DOHH2 (cell line): ENCODE data around the gene CFAP61.

ENCODE experiments used
- H3F3A ChIP-seq: fragments of 200-600 bp; sonication (generic), shearing (Covaris generic); 2 replicates; pipeline ENCODE4 v1.6.0; 2016; ENCODE audit warnings: antibody characterized with exemption, mild to moderate bottlenecking; ENCODE audit not compliant: control insufficient read depth, insufficient read depth
- H3K27ac ChIP-seq: fragments of 200-600 bp; sonication (generic); 2 replicates; pipeline ENCODE4 v1.5.1; 2014; ENCODE audit warnings: low read depth, mild to moderate bottlenecking, low read length, moderate library complexity
- H3K27me3 ChIP-seq: fragments of 200-600 bp; sonication (generic); 2 replicates; pipeline ENCODE4 v1.6.1; 2014; ENCODE audit warnings: mild to moderate bottlenecking, low read length, mixed read lengths; ENCODE audit not compliant: control insufficient read depth
- H3K36me3 ChIP-seq: fragments of 200-600 bp; sonication (generic); 2 replicates; pipeline ENCODE4 v1.6.1; 2014; ENCODE audit warnings: mild to moderate bottlenecking, low read length, moderate library complexity, mixed read lengths; ENCODE audit not compliant: control insufficient read depth
- H3K4me1 ChIP-seq: fragments of 200-600 bp; sonication (generic); 2 replicates; pipeline ENCODE4 v1.6.1; 2014; ENCODE audit warnings: mild to moderate bottlenecking, low read length, mixed read lengths; ENCODE audit not compliant: control insufficient read depth
- H3K4me2 ChIP-seq: fragments of 200-600 bp; sonication (generic); 2 replicates; pipeline ENCODE4 v1.6.0; 2014; ENCODE audit warnings: mild to moderate bottlenecking, low read length, moderate library complexity
- H3K4me3 ChIP-seq: fragments of 200-600 bp; sonication (generic); 2 replicates; pipeline ENCODE4 v1.5.1; 2014; ENCODE audit warnings: mild to moderate bottlenecking, low read length, mixed read lengths
- H3K79me2 ChIP-seq: fragments of 200-600 bp; sonication (generic); 2 replicates; pipeline ENCODE4 v1.6.1; 2014; ENCODE audit warnings: mild to moderate bottlenecking, low read length, mixed read lengths; ENCODE audit not compliant: control insufficient read depth
- H3K9me2 ChIP-seq: fragments of 200-600 bp; sonication (generic); replicated peaks from 2 replicates; pipeline ENCODE4 v1.6.1; 2014; ENCODE audit warnings: mild to moderate bottlenecking, low read length, mixed read lengths; ENCODE audit not compliant: control insufficient read depth
- H3K9me3 ChIP-seq: fragments of 200-600 bp; sonication (generic); 2 replicates; pipeline ENCODE4 v1.6.1; 2014; ENCODE audit warnings: antibody characterized with exemption, low read length, mixed read lengths; ENCODE audit not compliant: control insufficient read depth, insufficient read depth
- H4K20me1 ChIP-seq: fragments of 200-600 bp; sonication (generic); 2 replicates; pipeline ENCODE4 v1.6.0; 2014; ENCODE audit warnings: low read depth, mild to moderate bottlenecking, antibody characterized with exemption, low read length, moderate library complexity; ENCODE audit not compliant: control insufficient read depth, insufficient read depth
- EZH2phosphoT487 ChIP-seq: fragments of 200-600 bp; sonication (generic); IDR thresholded peaks from 2 replicates; pipeline ENCODE4 v1.6.1; 2017; ENCODE audit warnings: borderline replicate concordance, mild to moderate bottlenecking, antibody characterized with exemption, low read length, moderate library complexity, mixed read lengths
- TF ChIP-seq, protein P1 (sequence below): fragments of 200-600 bp; sonication (generic); IDR thresholded peaks from one replicate; pipeline ENCODE4 v1.5.1; 2014; ENCODE audit warnings: antibody characterized with exemption, mild to moderate bottlenecking, low read depth, low read length; ENCODE audit not compliant: poor library complexity, severe bottlenecking

The CFAP61 gene

DNA sequence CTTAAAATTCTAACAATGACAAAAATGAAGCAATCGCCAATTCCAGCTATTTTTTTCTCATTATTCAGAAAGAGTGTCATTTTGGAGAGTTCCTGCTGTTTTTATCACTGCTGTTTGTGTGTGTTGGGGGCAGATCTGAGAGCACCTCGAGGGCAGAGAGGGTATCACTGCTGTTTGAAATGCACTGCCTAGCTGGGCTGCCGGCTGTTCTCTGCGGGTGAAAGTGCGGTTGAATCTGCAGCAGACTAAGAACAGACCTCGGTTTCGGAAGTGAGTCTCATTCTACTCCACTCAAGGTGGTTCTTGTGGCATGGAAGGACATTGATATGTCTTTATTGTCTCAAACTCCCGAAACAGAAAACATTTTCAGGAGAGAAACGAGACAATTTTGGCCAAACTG is 333.9 kb downstream of the CFAP61 start:
- no peak overlapping the region for H3K4me2 ChIP-seq
- no peaks in the 10 kb centered on the region for H3K4me1 ChIP-seq
- no peak overlapping the region for H3K27ac ChIP-seq
- no peaks in the 10 kb centered on the region for H3K9me2 ChIP-seq
- H4K20me1 ChIP-seq = no peaks in the 10 kb centered on the region
- no peaks in the 10 kb centered on the region for H3K27me3 ChIP-seq
- TF ChIP-seq, protein P1, sequence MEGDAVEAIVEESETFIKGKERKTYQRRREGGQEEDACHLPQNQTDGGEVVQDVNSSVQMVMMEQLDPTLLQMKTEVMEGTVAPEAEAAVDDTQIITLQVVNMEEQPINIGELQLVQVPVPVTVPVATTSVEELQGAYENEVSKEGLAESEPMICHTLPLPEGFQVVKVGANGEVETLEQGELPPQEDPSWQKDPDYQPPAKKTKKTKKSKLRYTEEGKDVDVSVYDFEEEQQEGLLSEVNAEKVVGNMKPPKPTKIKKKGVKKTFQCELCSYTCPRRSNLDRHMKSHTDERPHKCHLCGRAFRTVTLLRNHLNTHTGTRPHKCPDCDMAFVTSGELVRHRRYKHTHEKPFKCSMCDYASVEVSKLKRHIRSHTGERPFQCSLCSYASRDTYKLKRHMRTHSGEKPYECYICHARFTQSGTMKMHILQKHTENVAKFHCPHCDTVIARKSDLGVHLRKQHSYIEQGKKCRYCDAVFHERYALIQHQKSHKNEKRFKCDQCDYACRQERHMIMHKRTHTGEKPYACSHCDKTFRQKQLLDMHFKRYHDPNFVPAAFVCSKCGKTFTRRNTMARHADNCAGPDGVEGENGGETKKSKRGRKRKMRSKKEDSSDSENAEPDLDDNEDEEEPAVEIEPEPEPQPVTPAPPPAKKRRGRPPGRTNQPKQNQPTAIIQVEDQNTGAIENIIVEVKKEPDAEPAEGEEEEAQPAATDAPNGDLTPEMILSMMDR = no peak
- TF ChIP-seq EZH2phosphoT487 = no peak
- no peaks in the 10 kb centered on the region for H3K9me3 ChIP-seq
- no peak overlapping the region for H3K4me3 ChIP-seq
- no peaks in the 10 kb centered on the region for H3K36me3 ChIP-seq
- H3F3A ChIP-seq = no peaks in the 10 kb centered on the region
- no peaks in the 10 kb centered on the region for H3K79me2 ChIP-seq

DNA sequence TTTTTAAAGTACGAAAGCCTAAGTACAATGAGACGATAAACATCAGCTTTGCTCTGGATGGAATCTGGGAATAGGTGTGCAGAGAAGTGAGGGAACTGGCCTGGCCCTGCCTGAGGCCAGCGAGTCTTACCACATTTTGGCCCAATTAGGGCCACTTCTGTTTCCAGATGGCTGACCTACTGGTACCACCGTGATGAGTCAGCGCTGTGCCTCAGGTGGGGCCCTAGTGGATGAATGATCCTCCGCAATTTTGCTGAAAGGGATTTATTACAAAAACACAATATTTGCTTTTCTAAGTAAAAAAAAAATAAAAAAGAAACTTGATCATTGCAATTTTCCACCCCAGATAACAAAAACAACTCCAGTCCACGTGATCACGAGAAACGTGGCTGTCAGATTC is 338.1 kb downstream of the CFAP61 start:
- Histone ChIP-seq H3K27me3 (no peaks in the 10 kb centered on the region), H3K9me3 (no peaks in the 10 kb centered on the region), H4K20me1 (no peaks in the 10 kb centered on the region), H3F3A (no peaks in the 10 kb centered on the region), H3K9me2 (no peaks in the 10 kb centered on the region), H3K4me2 (no peak overlapping the region), H3K4me3 (no peak overlapping the region), H3K36me3 (no peaks in the 10 kb centered on the region), H3K79me2 (no peaks in the 10 kb centered on the region), H3K4me1 (no peaks in the 10 kb centered on the region), H3K27ac (no peak overlapping the region)
- TF ChIP-seq, protein P1 = no peak
- no peak for TF ChIP-seq EZH2phosphoT487

DNA sequence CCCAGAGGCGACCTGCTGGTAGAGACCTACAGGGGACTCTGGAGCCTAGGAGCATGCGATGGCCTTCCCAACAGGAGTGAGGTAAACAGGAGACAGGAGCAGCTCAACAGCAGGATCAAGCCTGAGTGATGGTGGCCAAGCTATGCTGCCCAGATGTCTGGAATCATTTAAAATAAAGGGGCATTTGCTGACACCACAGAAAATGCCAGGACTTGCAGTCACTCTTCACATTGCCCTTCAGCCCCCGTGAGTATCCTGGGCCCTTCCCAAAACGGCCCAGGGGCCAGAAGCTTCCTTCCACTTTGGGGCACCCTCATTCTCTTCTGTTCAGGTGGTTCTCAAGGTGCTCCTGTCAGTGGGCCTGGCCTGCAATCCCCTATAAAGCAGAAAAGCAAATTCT is 338.8 kb downstream of the CFAP61 start:
- H3K27ac ChIP-seq = no peak overlapping the region
- no peaks in the 10 kb centered on the region for H3K4me1 ChIP-seq
- no peaks in the 10 kb centered on the region for H3K79me2 ChIP-seq
- no peaks in the 10 kb centered on the region for H4K20me1 ChIP-seq
- H3K27me3 ChIP-seq = no peaks in the 10 kb centered on the region
- no peaks in the 10 kb centered on the region for H3K9me3 ChIP-seq
- no peaks in the 10 kb centered on the region for H3K9me2 ChIP-seq
- H3K4me3 ChIP-seq = no peak overlapping the region
- TF ChIP-seq, protein P1 = no peak
- TF ChIP-seq EZH2phosphoT487 = no peak
- H3K4me2 ChIP-seq = no peak overlapping the region
- no peaks in the 10 kb centered on the region for H3K36me3 ChIP-seq
- no peaks in the 10 kb centered on the region for H3F3A ChIP-seq

DNA sequence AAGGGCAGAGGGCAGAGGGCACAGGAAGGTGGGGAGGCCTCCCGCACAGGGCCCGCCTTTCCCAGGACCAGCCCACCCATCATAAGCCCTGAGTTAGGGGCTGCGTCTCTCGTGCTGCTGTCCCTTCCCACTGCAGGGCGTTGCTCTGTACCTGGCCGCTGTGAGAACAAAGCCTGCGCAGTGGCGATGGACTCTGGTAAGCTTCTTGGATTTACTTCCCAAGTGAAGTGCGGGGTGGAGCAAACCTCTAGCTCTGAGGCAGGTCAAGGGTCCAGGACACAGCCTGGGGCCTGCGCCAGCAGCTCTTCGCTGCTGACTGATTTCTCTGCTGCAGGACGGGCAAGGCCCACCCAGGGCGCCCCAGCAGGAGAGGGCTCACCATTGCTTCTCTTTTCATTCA is 339.4 kb downstream of the CFAP61 start:
- no peaks in the 10 kb centered on the region for H3F3A ChIP-seq

More for the DNA sequence above, 339.4 kb downstream of the CFAP61 start:
- H4K20me1 ChIP-seq = no peaks in the 10 kb centered on the region
- H3K9me2 ChIP-seq = no peaks in the 10 kb centered on the region
- no peaks in the 10 kb centered on the region for H3K4me1 ChIP-seq
- no peaks in the 10 kb centered on the region for H3K27me3 ChIP-seq
- H3K27ac ChIP-seq = no peak overlapping the region
- H3K36me3 ChIP-seq = no peaks in the 10 kb centered on the region
- no peaks in the 10 kb centered on the region for H3K9me3 ChIP-seq
- no peaks in the 10 kb centered on the region for H3K79me2 ChIP-seq
- TF ChIP-seq, protein P1 = no peak
- TF ChIP-seq EZH2phosphoT487 = no peak
- H3K4me3 ChIP-seq = no peak overlapping the region
- H3K4me2 ChIP-seq = no peak overlapping the region
